ENCODE data around the gene ABCC1. TPM values are rescaled to one million over a fixed set of nuclear protein-coding genes. Genes with fewer than 3 reads are reported as not detected.

Gene ABCC1
- total and polyA plus RNA-seq, 2 experiments from 2014 or later, result 7.0 to 9.3 TPM

DNA sequence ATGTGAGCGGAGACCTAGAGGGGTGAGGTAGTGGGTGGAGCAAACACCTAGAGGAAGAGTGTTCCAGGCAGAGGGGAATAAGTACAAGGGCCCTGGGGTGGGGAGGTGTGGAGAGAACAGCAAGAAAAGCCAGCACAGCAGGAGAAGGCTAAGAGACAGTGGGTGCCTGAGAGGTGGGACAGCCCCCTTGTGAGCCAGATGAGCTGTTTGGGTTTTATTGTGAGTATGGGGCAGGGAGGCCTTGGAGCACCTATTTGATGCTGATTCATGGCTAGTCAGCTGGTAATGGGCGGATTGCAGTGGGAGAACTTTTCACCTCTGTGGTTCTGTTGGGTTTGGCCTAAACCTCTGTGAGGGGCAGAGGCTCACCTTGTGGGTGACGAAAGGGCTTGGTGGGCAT is 68.4 kb downstream of the ABCC1 start:
- Histone ChIP-seq H3K79me2 (no peaks in the 10 kb centered on the region), H3K4me3 (no peak overlapping the region), H3K27ac (no peak overlapping the region), H3K27me3 (no peaks in the 10 kb centered on the region), H3K4me2 (no peak overlapping the region), H3K4me1 (ENCODE audit: insufficient read depth) (peaks cover 13% of the 10 kb centered on the region), H3K9me2 (replicated peaks; ENCODE audit: insufficient read depth) (no peaks in the 10 kb centered on the region), H3K9me3 (ENCODE audit: low read depth) (no peaks in the 10 kb centered on the region), H2AFZ (no peak overlapping the region), H4K20me1 (ENCODE audit: insufficient read depth, poor library complexity, severe bottlenecking) (no peaks in the 10 kb centered on the region), H3K36me3 (replicated peaks; ENCODE audit: insufficient read depth, low read depth) (no peaks in the 10 kb centered on the region)
- DNase-seq (ENCODE audit: low spot score), result no peak
- 94% methylated on average over 3 of the region's 3 CpGs for WGBS (ENCODE audit: low lambda C conversion rate, missing lambda C conversion rate)
- TF ChIP-seq EZH2 (IDR thresholded peaks at IDR 0.05; ENCODE audit: borderline replicate concordance) (no peak), EZH2phosphoT487 (IDR thresholded peaks at IDR 0.05; ENCODE audit: low read depth, severe bottlenecking, unreplicated experiment) (no peak)
- TF ChIP-seq, protein P1, sequence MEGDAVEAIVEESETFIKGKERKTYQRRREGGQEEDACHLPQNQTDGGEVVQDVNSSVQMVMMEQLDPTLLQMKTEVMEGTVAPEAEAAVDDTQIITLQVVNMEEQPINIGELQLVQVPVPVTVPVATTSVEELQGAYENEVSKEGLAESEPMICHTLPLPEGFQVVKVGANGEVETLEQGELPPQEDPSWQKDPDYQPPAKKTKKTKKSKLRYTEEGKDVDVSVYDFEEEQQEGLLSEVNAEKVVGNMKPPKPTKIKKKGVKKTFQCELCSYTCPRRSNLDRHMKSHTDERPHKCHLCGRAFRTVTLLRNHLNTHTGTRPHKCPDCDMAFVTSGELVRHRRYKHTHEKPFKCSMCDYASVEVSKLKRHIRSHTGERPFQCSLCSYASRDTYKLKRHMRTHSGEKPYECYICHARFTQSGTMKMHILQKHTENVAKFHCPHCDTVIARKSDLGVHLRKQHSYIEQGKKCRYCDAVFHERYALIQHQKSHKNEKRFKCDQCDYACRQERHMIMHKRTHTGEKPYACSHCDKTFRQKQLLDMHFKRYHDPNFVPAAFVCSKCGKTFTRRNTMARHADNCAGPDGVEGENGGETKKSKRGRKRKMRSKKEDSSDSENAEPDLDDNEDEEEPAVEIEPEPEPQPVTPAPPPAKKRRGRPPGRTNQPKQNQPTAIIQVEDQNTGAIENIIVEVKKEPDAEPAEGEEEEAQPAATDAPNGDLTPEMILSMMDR (IDR thresholded peaks at IDR 0.05; ENCODE audit: poor library complexity), result no peak

DNA sequence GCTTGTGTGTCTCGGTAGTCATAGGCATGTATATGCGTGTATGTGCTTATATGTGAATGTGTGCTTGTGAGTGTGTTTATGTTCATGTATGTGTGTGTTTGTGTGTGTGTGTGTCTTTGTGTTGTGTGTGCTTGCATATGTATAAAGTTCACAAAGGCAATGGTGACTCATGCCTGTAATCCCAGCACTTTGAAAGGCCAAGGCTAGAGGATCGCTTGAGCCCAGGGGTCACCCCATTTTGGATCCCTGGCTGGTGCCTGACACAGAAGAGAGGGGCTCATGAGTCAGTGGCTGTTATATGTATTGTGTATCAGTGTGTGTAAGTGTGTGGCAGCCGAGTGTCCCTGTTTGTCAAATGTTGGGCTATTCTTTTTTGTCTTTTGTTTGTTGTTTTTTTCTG is 69.3 kb downstream of the ABCC1 start:
- WGBS (ENCODE audit: low lambda C conversion rate, missing lambda C conversion rate), result 94% methylated on average over 4 of the region's 4 CpGs
- Histone ChIP-seq H3K4me1 (ENCODE audit: insufficient read depth) (peaks cover 15% of the 10 kb centered on the region), H3K27ac (no peak overlapping the region), H3K4me3 (no peak overlapping the region), H3K79me2 (no peaks in the 10 kb centered on the region), H3K27me3 (no peaks in the 10 kb centered on the region), H3K4me2 (no peak overlapping the region), H2AFZ (no peak overlapping the region), H3K9me2 (replicated peaks; ENCODE audit: insufficient read depth) (no peaks in the 10 kb centered on the region), H4K20me1 (ENCODE audit: insufficient read depth, poor library complexity, severe bottlenecking) (no peaks in the 10 kb centered on the region), H3K9me3 (ENCODE audit: low read depth) (no peaks in the 10 kb centered on the region), H3K36me3 (replicated peaks; ENCODE audit: insufficient read depth, low read depth) (no peaks in the 10 kb centered on the region)
- DNase-seq (ENCODE audit: low spot score), result no peak
- TF ChIP-seq EZH2phosphoT487 (IDR thresholded peaks at IDR 0.05; ENCODE audit: low read depth, severe bottlenecking, unreplicated experiment), result no peak
- TF ChIP-seq, protein P1 (IDR thresholded peaks at IDR 0.05; ENCODE audit: poor library complexity), result no peak
- no peak for TF ChIP-seq EZH2 (IDR thresholded peaks at IDR 0.05; ENCODE audit: borderline replicate concordance)

DNA sequence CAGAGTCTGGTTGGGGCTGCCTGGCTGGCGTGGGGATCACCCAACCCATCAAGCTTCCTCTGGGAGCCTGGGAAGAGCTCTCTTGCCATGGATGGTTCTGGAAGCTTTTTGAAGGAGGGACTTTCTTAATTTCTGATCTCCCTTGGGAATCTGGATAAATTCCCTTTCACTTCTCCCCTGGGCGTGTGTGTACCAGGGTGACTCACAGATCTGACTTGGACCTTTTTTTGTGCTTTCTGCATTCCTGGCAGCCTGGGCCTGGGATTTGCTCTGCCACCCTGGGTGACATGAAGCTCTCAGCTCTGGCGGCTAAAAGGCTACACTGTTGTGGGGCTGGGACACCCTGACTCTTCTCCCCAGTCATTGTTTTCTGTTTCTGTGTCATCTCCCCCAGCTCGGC is 70.1 kb downstream of the ABCC1 start:
- no peaks in the 10 kb centered on the region for H3K9me2 ChIP-seq (replicated peaks; ENCODE audit: insufficient read depth)
- H3K4me3 ChIP-seq, result no peak overlapping the region
- no peak for DNase-seq (ENCODE audit: low spot score)
- H3K4me1 ChIP-seq (ENCODE audit: insufficient read depth), result peaks cover 15% of the 10 kb centered on the region
- H3K9me3 ChIP-seq (ENCODE audit: low read depth), result no peaks in the 10 kb centered on the region
- no peaks in the 10 kb centered on the region for H3K79me2 ChIP-seq
- H2AFZ ChIP-seq, result no peak overlapping the region
- H4K20me1 ChIP-seq (ENCODE audit: insufficient read depth, poor library complexity, severe bottlenecking), result no peaks in the 10 kb centered on the region
- H3K36me3 ChIP-seq (replicated peaks; ENCODE audit: insufficient read depth, low read depth), result no peaks in the 10 kb centered on the region
- H3K27me3 ChIP-seq, result no peaks in the 10 kb centered on the region
- H3K4me2 ChIP-seq, result no peak overlapping the region
- no peak overlapping the region for H3K27ac ChIP-seq
- TF ChIP-seq EZH2phosphoT487 (IDR thresholded peaks at IDR 0.05; ENCODE audit: low read depth, severe bottlenecking, unreplicated experiment) (no peak), EZH2 (IDR thresholded peaks at IDR 0.05; ENCODE audit: borderline replicate concordance) (no peak)
- TF ChIP-seq, protein P1 (IDR thresholded peaks at IDR 0.05; ENCODE audit: poor library complexity), result no peak
- WGBS (ENCODE audit: low lambda C conversion rate, missing lambda C conversion rate), result 96% methylated on average over 4 of the region's 4 CpGs

DNA sequence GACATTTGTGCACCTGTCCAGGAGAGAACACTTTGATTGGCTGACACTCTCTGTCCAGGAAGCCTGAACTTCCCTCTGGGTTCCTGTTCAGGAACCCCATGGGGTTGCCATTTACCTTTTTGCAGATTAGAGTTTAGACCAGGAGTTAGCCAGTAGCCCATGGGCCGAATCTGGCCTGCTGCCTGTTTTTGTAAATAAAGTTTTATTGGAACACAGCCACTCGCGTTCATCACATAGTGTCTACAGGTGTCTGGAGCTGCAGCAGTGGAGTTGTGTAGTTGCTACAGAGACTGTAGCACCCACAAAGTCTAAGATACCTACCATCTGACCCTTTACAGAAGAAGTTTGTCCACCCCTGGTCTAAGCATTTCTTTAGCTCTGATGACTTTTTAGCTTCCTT is 70.9 kb downstream of the ABCC1 start:
- Histone ChIP-seq H3K36me3 (replicated peaks; ENCODE audit: insufficient read depth, low read depth) (no peaks in the 10 kb centered on the region), H3K4me3 (no peak overlapping the region), H3K9me2 (replicated peaks; ENCODE audit: insufficient read depth) (no peaks in the 10 kb centered on the region), H3K27ac (no peak overlapping the region), H4K20me1 (ENCODE audit: insufficient read depth, poor library complexity, severe bottlenecking) (no peaks in the 10 kb centered on the region), H2AFZ (no peak overlapping the region), H3K4me1 (ENCODE audit: insufficient read depth) (peaks cover 15% of the 10 kb centered on the region), H3K27me3 (no peaks in the 10 kb centered on the region), H3K9me3 (ENCODE audit: low read depth) (no peaks in the 10 kb centered on the region), H3K79me2 (no peaks in the 10 kb centered on the region), H3K4me2 (no peak overlapping the region)
- TF ChIP-seq EZH2phosphoT487 (IDR thresholded peaks at IDR 0.05; ENCODE audit: low read depth, severe bottlenecking, unreplicated experiment) (no peak), EZH2 (IDR thresholded peaks at IDR 0.05; ENCODE audit: borderline replicate concordance) (no peak)
- TF ChIP-seq, protein P1 (IDR thresholded peaks at IDR 0.05; ENCODE audit: poor library complexity), result no peak
- no peak for DNase-seq (ENCODE audit: low spot score)
- 93% methylated on average over 3 of the region's 3 CpGs for WGBS (ENCODE audit: low lambda C conversion rate, missing lambda C conversion rate)
